Uterus (tissue), 4 donors: ENCODE data around the gene GEMIN2. TPM values are rescaled to one million over a fixed set of nuclear protein-coding genes. Genes with fewer than 3 reads are reported as not detected.
"Not testable (repeated sequence)": the region's sequence is repeated elsewhere in the genome, so short reads cannot be mapped to it uniquely, and the experiment has no call there.

ENCODE experiments used
- DNase-seq, 2 donors: peaks; one replicate each; pipeline ENCODE4 v3.0.0-alpha.2; 2019 to 2020
- H3K27ac ChIP-seq, 2 donors: fragments of 200-600 bp; sonication (generic); 1 replicate in 1 of 2; 2 replicates in 1 of 2; pipeline ENCODE4 v1.5.1; 2016 to 2018
- H3K27me3 ChIP-seq, 2 donors: fragments of 200-600 bp; sonication (generic); one replicate each; pipeline ENCODE4 v1.5.1; 2018 to 2019; ENCODE audit warnings: control low read depth in 1 of 2
- H3K36me3 ChIP-seq, 2 donors: fragments of 200-600 bp; sonication (generic); one replicate each; pipeline ENCODE4 v1.5.1; 2019; ENCODE audit warnings: control low read depth in 1 of 2
- H3K4me1 ChIP-seq, 2 donors: fragments of 200-600 bp; sonication (generic); one replicate each; pipeline ENCODE4 v1.5.1; 2018 to 2019; ENCODE audit warnings: control low read depth in 1 of 2
- H3K4me3 ChIP-seq, 2 donors: fragments of 200-600 bp; sonication (generic); 1 replicate in 1 of 2; 2 replicates in 1 of 2; pipeline ENCODE4 v1.5.1; 2018 to 2019; ENCODE audit warnings: mild to moderate bottlenecking in 1 of 2
- H3K9me3 ChIP-seq, 2 donors: fragments of 200-600 bp; sonication (generic); one replicate each; pipeline ENCODE4 v1.5.1; 2019; ENCODE audit warnings: control low read depth in 1 of 2
- CTCF ChIP-seq, 4 experiments: fragments of 200-600 bp in 2 of 4; fragments of 450-650 bp in 2 of 4; sonication (generic) in 2 of 4; IDR thresholded peaks; one replicate each; pipeline ENCODE4 v1.5.1; 2016 to 2019; ENCODE audit warnings: antibody characterized with exemption in 4 of 4, mild to moderate bottlenecking in 2 of 4, moderate library complexity in 1 of 4
- POLR2A ChIP-seq, 2 donors: fragments of 450-650 bp; IDR thresholded peaks; one replicate each; pipeline ENCODE4 v1.6.1; 2016; ENCODE audit warnings: antibody characterized with exemption in 2 of 2, mild to moderate bottlenecking in 1 of 2, moderate library complexity in 1 of 2
- intact Hi-C: fragments of 100-400 bp; cut with DNase I; formaldehyde crosslinking; loops from one replicate; pipeline ENCODE4 v1.15.1; 2023; ENCODE audit warnings: low total_unique reads
- total RNA-seq, 4 donors: library from RNA; depleted of rRNA in 3 of 4; stranded (reverse); fragments of >200 nt in 3 of 4; gene quantifications; one replicate each; pipeline versions ENCODE4 v1.1.0 to v1.2.4, GENCODE V29; 2014 to 2023
- donor health status: DM: yes; HTN: yes; CAD: no.

The GEMIN2 gene
- total RNA-seq, 4 donors from 2014 or later, result 11.3 to 53.2 (median 28.2) TPM

GRCh38 chr14:39113685-39114072, 444 bp upstream of the GEMIN2 start:
- no peak for DNase-seq
- peak overlapping the region; percentile 82 to 90 for H3K27ac ChIP-seq
- H3K4me1 ChIP-seq, result peaks cover 0 to 4% of the 10 kb centered on the region in 2 donors
- intact Hi-C loops, result no loop called here
- peak overlapping the region; percentile 59 to 76 for H3K4me3 ChIP-seq
- no peaks in the 10 kb centered on the region for H3K36me3 ChIP-seq
- no peaks in the 10 kb centered on the region for H3K9me3 ChIP-seq
- TF ChIP-seq POLR2A (IDR thresholded peaks at IDR 0.05) (no peak), CTCF (IDR thresholded peaks at IDR 0.05) (no peak)
- H3K27me3 ChIP-seq, result no peaks in the 10 kb centered on the region

GRCh38 chr14:39122330-39123138, 8.4 kb downstream of the GEMIN2 start:
- H3K4me3 ChIP-seq, result no peak overlapping the region
- no peaks in the 10 kb centered on the region for H3K27me3 ChIP-seq
- H3K27ac ChIP-seq, result peak overlapping the region; percentile 33 to 50
- no peaks in the 10 kb centered on the region for H3K9me3 ChIP-seq
- no peaks in the 10 kb centered on the region for H3K4me1 ChIP-seq
- no peak for DNase-seq
- no peaks in the 10 kb centered on the region for H3K36me3 ChIP-seq
- intact Hi-C loops, result no loop called here
- no peak for TF ChIP-seq POLR2A (IDR thresholded peaks at IDR 0.05)
- TF ChIP-seq CTCF (IDR thresholded peaks at IDR 0.05), result no peak

- not testable (repeated sequence) for H3K27me3 ChIP-seq, H3K27ac ChIP-seq, H3K4me3 ChIP-seq, H3K4me1 ChIP-seq, H3K36me3 ChIP-seq, H3K9me3 ChIP-seq, DNase-seq
- intact Hi-C loops, result loop anchor here (10.0 kb wide), 1 partner anchor 47 kb away; no protein-coding TSS in a partner anchor
These were observed 23.7 kb downstream of the GEMIN2 start for GRCh38 chr14:39137835-39138234.

GRCh38 chr14:39138440-39138839, 24.3 kb downstream of the GEMIN2 start:
- no peaks in the 10 kb centered on the region for H3K9me3 ChIP-seq
- H3K27me3 ChIP-seq, result no peaks in the 10 kb centered on the region
- no peak overlapping the region for H3K4me3 ChIP-seq
- intact Hi-C loops, result loop anchor here (10.0 kb wide), 1 partner anchor 46 kb away; no protein-coding TSS in a partner anchor
- H3K4me1 ChIP-seq, result no peaks in the 10 kb centered on the region
- no peak for DNase-seq
- H3K36me3 ChIP-seq, result no peaks in the 10 kb centered on the region
- TF ChIP-seq CTCF (IDR thresholded peaks at IDR 0.05), result no peak
- no peak for TF ChIP-seq POLR2A (IDR thresholded peaks at IDR 0.05)
- H3K27ac ChIP-seq, result no peak overlapping the region

GRCh38 chr14:39140170-39140569, 26.0 kb downstream of the GEMIN2 start:
- Histone ChIP-seq H3K36me3 (no peaks in the 10 kb centered on the region), H3K27ac (no peak overlapping the region), H3K4me3 (no peak overlapping the region), H3K4me1 (no peaks in the 10 kb centered on the region), H3K27me3 (no peaks in the 10 kb centered on the region), H3K9me3 (no peaks in the 10 kb centered on the region)
- intact Hi-C loops, result no loop called here
- TF ChIP-seq CTCF (IDR thresholded peaks at IDR 0.05) (no peak), POLR2A (IDR thresholded peaks at IDR 0.05) (no peak)
- no peak for DNase-seq

- intact Hi-C loops, H3K36me3 ChIP-seq, H3K27ac ChIP-seq: not testable (repeated sequence)
These were observed 27.5 kb downstream of the GEMIN2 start for GRCh38 chr14:39141623-39142022.

GRCh38 chr14:39143226-39143625, 29.1 kb downstream of the GEMIN2 start:
- H3K9me3 ChIP-seq, intact Hi-C loops, H3K27ac ChIP-seq, H3K4me3 ChIP-seq, DNase-seq, H3K4me1 ChIP-seq, H3K36me3 ChIP-seq, H3K27me3 ChIP-seq: not testable (repeated sequence)

More at GRCh38 chr14:39141623-39142022, 27.5 kb downstream of the GEMIN2 start:
- not testable (repeated sequence) for DNase-seq, H3K4me1 ChIP-seq, H3K4me3 ChIP-seq, H3K9me3 ChIP-seq, H3K27me3 ChIP-seq
